ENCODE data around the gene ADIPOQ.

GRCh38 chr3:186798239-186798874, 44.2 kb upstream of the ADIPOQ start:
- TF ChIP-seq CTCF (IDR thresholded peaks at IDR 0.05), result no peak
- no peak for TF ChIP-seq POLR2A (IDR thresholded peaks at IDR 0.05)
- no peak for TF ChIP-seq EP300 (IDR thresholded peaks at IDR 0.05)
